Stomach (tissue), 4 donors: Measurements from ENCODE around the gene RIOK2.

ENCODE experiments used
- EP300 ChIP-seq: sonication (generic); formaldehyde crosslinking; IDR thresholded peaks from one replicate; pipeline ENCODE4 v1.6.1; 2017; ENCODE audit warnings: antibody characterized with exemption
- POLR2A ChIP-seq, 4 donors: fragments of 450-650 bp; IDR thresholded peaks; one replicate each; pipeline ENCODE4 v1.6.1; 2016; ENCODE audit warnings: antibody characterized with exemption in 4 of 4, control low read depth in 2 of 4, mild to moderate bottlenecking in 1 of 4, moderate library complexity in 1 of 4
- TF ChIP-seq, protein P1 (sequence below), 7 experiments: fragments of 450-650 bp in 4 of 7; fragments of 200-600 bp in 3 of 7; sonication (generic) in 3 of 7; IDR thresholded peaks; one replicate each; pipeline ENCODE4 v1.5.1; 2016 to 2019; ENCODE audit warnings: antibody characterized with exemption in 7 of 7, control low read depth in 2 of 7, mild to moderate bottlenecking in 1 of 7

DNA sequence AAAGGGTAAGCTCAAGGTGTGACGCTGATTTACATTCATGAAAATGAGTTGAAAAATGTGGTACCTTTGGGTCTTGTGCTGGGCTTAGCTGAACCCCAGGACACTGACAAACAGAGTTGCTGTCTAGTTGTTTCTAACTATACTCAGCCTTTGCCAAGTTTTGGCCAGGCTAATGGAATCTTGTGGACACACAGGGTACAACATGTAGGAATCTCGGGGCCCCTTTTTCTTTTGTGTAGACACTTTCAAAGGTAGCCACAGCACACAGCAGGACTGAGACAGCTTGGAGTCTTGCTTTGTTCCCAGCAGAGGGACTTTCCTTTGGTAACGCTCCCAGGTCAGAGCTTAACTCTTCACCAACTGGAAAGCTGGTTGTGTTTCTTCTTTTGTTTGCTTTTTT, 48.4 kb downstream of the RIOK2 start:
- TF ChIP-seq, protein P1, sequence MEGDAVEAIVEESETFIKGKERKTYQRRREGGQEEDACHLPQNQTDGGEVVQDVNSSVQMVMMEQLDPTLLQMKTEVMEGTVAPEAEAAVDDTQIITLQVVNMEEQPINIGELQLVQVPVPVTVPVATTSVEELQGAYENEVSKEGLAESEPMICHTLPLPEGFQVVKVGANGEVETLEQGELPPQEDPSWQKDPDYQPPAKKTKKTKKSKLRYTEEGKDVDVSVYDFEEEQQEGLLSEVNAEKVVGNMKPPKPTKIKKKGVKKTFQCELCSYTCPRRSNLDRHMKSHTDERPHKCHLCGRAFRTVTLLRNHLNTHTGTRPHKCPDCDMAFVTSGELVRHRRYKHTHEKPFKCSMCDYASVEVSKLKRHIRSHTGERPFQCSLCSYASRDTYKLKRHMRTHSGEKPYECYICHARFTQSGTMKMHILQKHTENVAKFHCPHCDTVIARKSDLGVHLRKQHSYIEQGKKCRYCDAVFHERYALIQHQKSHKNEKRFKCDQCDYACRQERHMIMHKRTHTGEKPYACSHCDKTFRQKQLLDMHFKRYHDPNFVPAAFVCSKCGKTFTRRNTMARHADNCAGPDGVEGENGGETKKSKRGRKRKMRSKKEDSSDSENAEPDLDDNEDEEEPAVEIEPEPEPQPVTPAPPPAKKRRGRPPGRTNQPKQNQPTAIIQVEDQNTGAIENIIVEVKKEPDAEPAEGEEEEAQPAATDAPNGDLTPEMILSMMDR (IDR thresholded peaks at IDR 0.05): no peak
- TF ChIP-seq POLR2A (IDR thresholded peaks at IDR 0.05) (no peak), EP300 (no peak)
